Natural killer cell (primary cell): ENCODE measurements around the gene HSPG2. TPM values are rescaled to one million over a fixed set of nuclear protein-coding genes. Genes with fewer than 3 reads are reported as not detected.

Source experiments
- ATAC-seq, 3 donors: fragments of 150-1000 bp in 2 of 3; fragments of 200-7000 bp in 1 of 3; cut with Tn5 transposase; 1 replicate in 1 of 3; 2 replicates in 2 of 3; pipeline ENCODE4 v1.10.0; 2021; ENCODE audit warnings: mild to moderate bottlenecking in 2 of 3, moderate library complexity in 2 of 3
- DNase-seq, 2 donors: peaks; one replicate each; pipeline versions ENCODE4 v3.0.0 to v3.0.0-alpha.2; 2013 to 2021; ENCODE audit warnings: mixed read lengths in 1 of 2
- H3K27ac ChIP-seq: one replicate; pipeline ENCODE4 v1.5.1; 2013; ENCODE audit warnings: mild to moderate bottlenecking, low read length
- H3K27me3 ChIP-seq: one replicate; pipeline ENCODE4 v1.6.1; 2013; ENCODE audit warnings: low read length; ENCODE audit not compliant: control insufficient read depth, insufficient read depth
- H3K36me3 ChIP-seq: one replicate; pipeline ENCODE4 v1.6.1; 2013; ENCODE audit warnings: low read length; ENCODE audit not compliant: control insufficient read depth, insufficient read depth
- H3K4me1 ChIP-seq: one replicate; pipeline ENCODE4 v1.6.1; 2013; ENCODE audit warnings: low read length; ENCODE audit not compliant: control insufficient read depth, insufficient read depth
- H3K4me3 ChIP-seq: one replicate; pipeline ENCODE4 v1.5.1; 2013; ENCODE audit warnings: low read length
- H3K9me3 ChIP-seq: one replicate; pipeline ENCODE4 v1.6.1; 2013; ENCODE audit warnings: low read length; ENCODE audit not compliant: control insufficient read depth, insufficient read depth
- H3K27ac Mint-ChIP-seq, 2 donors: one replicate each; pipeline ENCODE4 v1.8.0; 2022; ENCODE audit warnings: mild to moderate bottlenecking in 2 of 2, mixed read lengths in 2 of 2, moderate library complexity in 1 of 2
- H3K27me3 Mint-ChIP-seq, 2 donors: one replicate each; pipeline ENCODE4 v1.8.0; 2022; ENCODE audit warnings: low read depth in 2 of 2, mixed read lengths in 2 of 2
- H3K36me3 Mint-ChIP-seq: one replicate; pipeline ENCODE4 v1.8.0; 2022; ENCODE audit warnings: mixed read lengths
- H3K4me1 Mint-ChIP-seq, 2 donors: one replicate each; pipeline ENCODE4 v1.8.0; 2022; ENCODE audit warnings: mixed read lengths in 2 of 2
- H3K4me3 Mint-ChIP-seq: one replicate; pipeline ENCODE4 v1.8.0; 2022; ENCODE audit warnings: mild to moderate bottlenecking, moderate library complexity, mixed read lengths
- H3K9me3 Mint-ChIP-seq, 2 donors: one replicate each; pipeline ENCODE4 v1.8.0; 2022; ENCODE audit warnings: mixed read lengths in 2 of 2
- WGBS: methylation state at CpG from one replicate; pipeline ENCODE4 v1.1.7; 2013; ENCODE audit warnings: missing lambda C conversion rate; ENCODE audit not compliant: insufficient coverage; 5-methylcytosine and 5-hydroxymethylcytosine counted together
- intact Hi-C: fragments of 100-400 bp; cut with micrococcal nuclease; formaldehyde crosslinking; loops from one replicate; pipeline ENCODE4 v1.14.2; 2022
- total RNA-seq, 4 donors: library from RNA; stranded (reverse); fragments of 120-200 nt in 1 of 4; gene quantifications; one replicate each; pipeline versions ENCODE4 v1.2.3 to v1.2.4, GENCODE V29; 2013 to 2022
- TF ChIP-seq, protein P1 (sequence below): fragments of 200-600 bp; IDR thresholded peaks from one replicate; pipeline ENCODE4 v1.8.0; 2022; ENCODE audit warnings: antibody characterized with exemption

Gene HSPG2
- total RNA-seq, 3 donors from 2014 or later (not counting 1 experiment from before 2014, with no cell fraction given): 0.54 to 0.93 (median 0.90) TPM

DNA sequence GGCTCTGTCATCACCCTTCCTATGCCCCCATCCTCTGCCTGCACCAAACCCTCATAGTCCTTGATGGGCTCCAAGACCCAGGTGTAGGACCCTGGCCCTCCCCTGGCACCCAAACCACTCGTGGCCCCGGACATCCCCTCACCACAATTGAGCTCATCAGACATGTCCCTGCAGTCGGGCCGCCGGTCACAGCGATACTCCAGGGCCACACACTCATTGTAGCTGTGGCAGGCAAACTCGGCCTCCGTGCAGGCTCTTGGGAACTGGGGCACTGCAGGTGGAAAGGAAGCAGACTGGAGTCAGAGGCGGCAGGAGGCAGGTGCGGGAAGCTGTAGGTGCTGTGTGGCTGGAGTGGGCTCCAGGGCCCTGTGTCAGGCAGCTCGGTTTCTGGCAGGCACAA lies 49.3 kb downstream of the HSPG2 start:
- ATAC-seq (no peak), DNase-seq (no peak)
- no peaks in the 10 kb centered on the region for H3K36me3 Mint-ChIP-seq
- H3K36me3 ChIP-seq: no peaks in the 10 kb centered on the region
- H3K4me3 ChIP-seq: no peak overlapping the region
- no peak overlapping the region for H3K4me3 Mint-ChIP-seq
- WGBS: 88% methylated on average over 11 of the region's 11 CpGs
- peaks cover 0 to 6% of the 10 kb centered on the region in 2 donors for H3K4me1 Mint-ChIP-seq
- no peaks in the 10 kb centered on the region for H3K9me3 ChIP-seq
- H3K27ac Mint-ChIP-seq: no peak overlapping the region
- no peaks in the 10 kb centered on the region for H3K4me1 ChIP-seq
- intact Hi-C loops: loop anchor here (10.0 kb wide), 1 partner anchor 57 kb away; no protein-coding TSS in a partner anchor
- TF ChIP-seq, protein P1, sequence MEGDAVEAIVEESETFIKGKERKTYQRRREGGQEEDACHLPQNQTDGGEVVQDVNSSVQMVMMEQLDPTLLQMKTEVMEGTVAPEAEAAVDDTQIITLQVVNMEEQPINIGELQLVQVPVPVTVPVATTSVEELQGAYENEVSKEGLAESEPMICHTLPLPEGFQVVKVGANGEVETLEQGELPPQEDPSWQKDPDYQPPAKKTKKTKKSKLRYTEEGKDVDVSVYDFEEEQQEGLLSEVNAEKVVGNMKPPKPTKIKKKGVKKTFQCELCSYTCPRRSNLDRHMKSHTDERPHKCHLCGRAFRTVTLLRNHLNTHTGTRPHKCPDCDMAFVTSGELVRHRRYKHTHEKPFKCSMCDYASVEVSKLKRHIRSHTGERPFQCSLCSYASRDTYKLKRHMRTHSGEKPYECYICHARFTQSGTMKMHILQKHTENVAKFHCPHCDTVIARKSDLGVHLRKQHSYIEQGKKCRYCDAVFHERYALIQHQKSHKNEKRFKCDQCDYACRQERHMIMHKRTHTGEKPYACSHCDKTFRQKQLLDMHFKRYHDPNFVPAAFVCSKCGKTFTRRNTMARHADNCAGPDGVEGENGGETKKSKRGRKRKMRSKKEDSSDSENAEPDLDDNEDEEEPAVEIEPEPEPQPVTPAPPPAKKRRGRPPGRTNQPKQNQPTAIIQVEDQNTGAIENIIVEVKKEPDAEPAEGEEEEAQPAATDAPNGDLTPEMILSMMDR: no peak
- no peak overlapping the region for H3K27ac ChIP-seq
- H3K27me3 Mint-ChIP-seq: no peaks in the 10 kb centered on the region
- H3K27me3 ChIP-seq: no peaks in the 10 kb centered on the region
- no peaks in the 10 kb centered on the region for H3K9me3 Mint-ChIP-seq

DNA sequence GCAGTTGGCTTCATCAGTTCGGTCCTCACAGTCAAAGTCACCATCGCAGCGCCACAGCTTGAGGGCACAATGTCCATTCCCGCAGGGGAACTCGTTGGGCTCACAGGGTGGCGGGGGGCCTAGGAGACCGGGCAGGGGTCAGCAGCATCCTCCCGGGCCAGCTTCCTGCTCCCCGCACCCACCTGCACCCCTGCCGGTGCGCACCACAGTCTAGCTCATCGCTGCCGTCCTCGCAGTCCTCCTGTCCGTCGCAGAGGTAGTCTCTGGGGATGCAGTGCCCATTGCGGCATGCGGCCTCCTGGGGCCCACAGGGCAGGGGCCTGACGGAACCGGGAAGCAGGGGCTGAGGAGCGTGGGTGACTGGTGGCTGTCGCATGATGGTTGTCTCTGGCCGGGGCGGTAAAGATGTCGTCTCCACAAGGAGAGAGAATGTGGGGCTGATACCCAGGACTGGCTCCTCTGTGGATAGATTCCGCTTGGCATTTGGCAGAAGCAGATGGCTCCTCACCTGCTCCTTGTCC lies 49.8 kb downstream of the HSPG2 start:
- no peak overlapping the region for H3K27ac ChIP-seq
- intact Hi-C loops: loop anchor here (10.0 kb wide), 1 partner anchor 58 kb away; no protein-coding TSS in a partner anchor
- no peaks in the 10 kb centered on the region for H3K27me3 ChIP-seq
- no peaks in the 10 kb centered on the region for H3K9me3 ChIP-seq
- no peak overlapping the region for H3K4me3 ChIP-seq
- TF ChIP-seq, protein P1: no peak
- H3K4me3 Mint-ChIP-seq: no peak overlapping the region
- no peaks in the 10 kb centered on the region for H3K27me3 Mint-ChIP-seq
- no peaks in the 10 kb centered on the region for H3K4me1 ChIP-seq
- ATAC-seq (no peak), DNase-seq (no peak)
- H3K9me3 Mint-ChIP-seq: no peaks in the 10 kb centered on the region
- no peaks in the 10 kb centered on the region for H3K36me3 ChIP-seq
- peaks cover 0 to 6% of the 10 kb centered on the region in 2 donors for H3K4me1 Mint-ChIP-seq
- H3K36me3 Mint-ChIP-seq: no peaks in the 10 kb centered on the region
- 94% methylated on average over 26 of the region's 26 CpGs for WGBS
- H3K27ac Mint-ChIP-seq: no peak overlapping the region

DNA sequence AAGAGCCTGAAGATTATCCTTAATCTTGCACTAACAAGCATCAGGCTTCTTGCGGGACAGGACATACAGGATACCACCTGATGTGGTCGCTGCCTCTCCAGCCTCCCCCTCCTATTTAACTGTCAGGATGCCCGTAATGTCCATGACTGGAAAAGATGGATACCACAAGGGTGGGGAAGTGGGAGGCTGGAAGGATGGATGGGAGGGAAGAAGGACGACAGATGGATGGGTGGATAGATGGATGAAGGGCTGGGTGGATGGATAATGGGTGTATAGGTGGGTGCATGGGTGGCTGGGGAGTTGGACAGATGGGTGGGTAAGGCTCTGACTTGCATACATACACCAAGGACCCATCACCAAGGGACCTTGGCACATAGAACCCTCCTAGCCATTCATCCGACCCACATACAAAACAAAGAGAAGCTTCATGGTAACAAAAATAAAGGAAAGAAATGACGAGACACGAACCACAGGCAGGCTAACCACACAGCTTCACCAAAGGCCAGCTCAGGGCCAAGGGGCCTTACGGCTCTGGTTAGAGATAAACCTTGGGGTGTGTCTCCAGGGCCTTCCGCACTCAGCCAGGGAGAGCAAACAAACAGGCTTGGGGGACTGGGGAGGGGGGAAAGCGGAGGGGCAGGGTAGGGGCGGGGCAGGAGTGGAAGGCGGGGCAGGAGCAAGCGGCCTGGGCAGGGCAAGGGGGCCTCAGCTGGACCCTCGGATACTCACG lies 50.5 kb downstream of the HSPG2 start:
- no peak overlapping the region for H3K27ac ChIP-seq

More for the DNA sequence above, 50.5 kb downstream of the HSPG2 start:
- 78% methylated on average over 14 of the region's 15 CpGs for WGBS
- no peaks in the 10 kb centered on the region for H3K36me3 Mint-ChIP-seq
- ATAC-seq: no peak
- no peaks in the 10 kb centered on the region for H3K36me3 ChIP-seq
- H3K27ac Mint-ChIP-seq: no peak overlapping the region
- DNase-seq: no peak
- H3K27me3 Mint-ChIP-seq: no peaks in the 10 kb centered on the region
- intact Hi-C loops: loop anchor here (10.0 kb wide), 1 partner anchor 58 kb away; no protein-coding TSS in a partner anchor
- no peak overlapping the region for H3K4me3 ChIP-seq
- H3K27me3 ChIP-seq: no peaks in the 10 kb centered on the region
- TF ChIP-seq, protein P1: no peak
- H3K4me1 ChIP-seq: no peaks in the 10 kb centered on the region
- no peak overlapping the region for H3K4me3 Mint-ChIP-seq
- no peaks in the 10 kb centered on the region for H3K9me3 Mint-ChIP-seq
- peaks cover 0 to 6% of the 10 kb centered on the region in 2 donors for H3K4me1 Mint-ChIP-seq
- no peaks in the 10 kb centered on the region for H3K9me3 ChIP-seq
